ENCODE results near the gene KLC4. TPM values are rescaled to one million over a fixed set of nuclear protein-coding genes. Genes with fewer than 3 reads are reported as not detected.

KLC4 gene
- total RNA-seq, 2 experiments from 2014 or later = 16.4 to 22.5 TPM

GRCh38 chr6:43123461-43124314 is 64.3 kb downstream of the KLC4 start:
- BruUV-seq (replicated peaks) = no TSS peak

GRCh38 chr6:43124481-43124880 is 65.0 kb downstream of the KLC4 start:
- no peaks in the 10 kb centered on the region for H4K20me1 ChIP-seq (ENCODE audit: insufficient read depth, low read length)
- H2AFZ ChIP-seq (ENCODE audit: low read length) = no peak overlapping the region
- H3K36me3 ChIP-seq (ENCODE audit: insufficient read depth, low read length) = no peaks in the 10 kb centered on the region
- no peaks in the 10 kb centered on the region for H3K9me2 ChIP-seq (ENCODE audit: insufficient read depth, low read length)
- ChIA-PET POLR2A (no interaction called here), CTCF (ENCODE audit: unreplicated experiment) (interaction anchor here (0.6 kb wide), 1 partner anchor 635 kb away, joined by 3 read pairs; no protein-coding TSS in a partner anchor)
- BruUV-seq (replicated peaks) = no TSS peak
- no peak overlapping the region for H3K4me2 ChIP-seq (ENCODE audit: low read length)
- H3K4me3 ChIP-seq (ENCODE audit: low read depth, low read length, poor library complexity, severe bottlenecking) = no peak overlapping the region
- H3K79me2 ChIP-seq (ENCODE audit: insufficient read depth, low read depth, low read length) = no peaks in the 10 kb centered on the region
- DNase-seq (ENCODE audit: low spot score) = no peak
- no peak for TF ChIP-seq CTCF (conservative IDR thresholded peaks at IDR 0.05; ENCODE audit: low read length)
- TF ChIP-seq EZH2phosphoT487 (IDR thresholded peaks at IDR 0.05; ENCODE audit: borderline replicate concordance, low read depth, low read length) = no peak
- no peaks in the 10 kb centered on the region for H3K4me1 ChIP-seq (ENCODE audit: insufficient read depth, low read length, poor library complexity, severe bottlenecking)
- no peaks in the 10 kb centered on the region for H3K9me3 ChIP-seq (ENCODE audit: low read length)
- intact Hi-C loops (cut with micrococcal nuclease; ENCODE audit: unreplicated experiment) = no loop called here
- no peak overlapping the region for H3K27ac ChIP-seq (ENCODE audit: low read depth, low read length, poor library complexity, severe bottlenecking)

More at GRCh38 chr6:43123461-43124314, 64.3 kb downstream of the KLC4 start:
- CTCF ChIA-PET (ENCODE audit: unreplicated experiment) = no interaction called here
- Histone ChIP-seq H3K9me3 (ENCODE audit: low read length) (no peaks in the 10 kb centered on the region), H3K36me3 (ENCODE audit: insufficient read depth, low read length) (no peaks in the 10 kb centered on the region), H3K4me1 (ENCODE audit: insufficient read depth, low read length, poor library complexity, severe bottlenecking) (no peaks in the 10 kb centered on the region), H3K4me2 (ENCODE audit: low read length) (no peak overlapping the region), H2AFZ (ENCODE audit: low read length) (no peak overlapping the region), H3K9me2 (ENCODE audit: insufficient read depth, low read length) (no peaks in the 10 kb centered on the region), H3K27ac (ENCODE audit: low read depth, low read length, poor library complexity, severe bottlenecking) (no peak overlapping the region), H3K4me3 (ENCODE audit: low read depth, low read length, poor library complexity, severe bottlenecking) (no peak overlapping the region), H4K20me1 (ENCODE audit: insufficient read depth, low read length) (no peaks in the 10 kb centered on the region), H3K79me2 (ENCODE audit: insufficient read depth, low read depth, low read length) (no peaks in the 10 kb centered on the region)
- intact Hi-C loops (cut with micrococcal nuclease; ENCODE audit: unreplicated experiment) = no loop called here
- POLR2A ChIA-PET = interaction anchor here (0.6 kb wide), 1 partner anchor 679 kb away, joined by 4 read pairs; no protein-coding TSS in a partner anchor
- TF ChIP-seq CTCF (conservative IDR thresholded peaks at IDR 0.05; ENCODE audit: low read length) = no peak
- no peak for TF ChIP-seq EZH2phosphoT487 (IDR thresholded peaks at IDR 0.05; ENCODE audit: borderline replicate concordance, low read depth, low read length)
- DNase-seq (ENCODE audit: low spot score) = no peak

Other genes with a start within 250 kb of the KLC4 start
- gene RPL7L1, start 180.0 kb upstream of the KLC4 start, total RNA-seq (2014; rRNA removed; shearing (Covaris generic)) = 83.2 and 101 TPM in 2 replicates
- gene RPL7L1, start 180.0 kb upstream of the KLC4 start, total RNA-seq (2022) = 109 and 123 TPM in 2 replicates
- gene PTCRA, start 143.6 kb upstream of the KLC4 start, total RNA-seq (2014; rRNA removed; shearing (Covaris generic)) = 0.72 and 0.85 TPM in 2 replicates
- 0.91 TPM in 1 of 2 replicates, not detected in the other for gene PTCRA, start 143.6 kb upstream of the KLC4 start, total RNA-seq (2022)
- gene CNPY3, start 130.2 kb upstream of the KLC4 start, total RNA-seq (2014; rRNA removed; shearing (Covaris generic)) = 64.7 and 69.3 TPM in 2 replicates
- gene CNPY3, start 130.2 kb upstream of the KLC4 start, total RNA-seq (2022) = 70.5 and 77.2 TPM in 2 replicates
- gene GNMT, start 98.9 kb upstream of the KLC4 start, total RNA-seq (2014; rRNA removed; shearing (Covaris generic)) = 1.7 TPM in 1 of 2 replicates, not detected in the other
- gene GNMT, start 98.9 kb upstream of the KLC4 start, total RNA-seq (2022) = 1.7 and 2.2 TPM in 2 replicates
- 24.7 and 26.3 TPM in 2 replicates for gene PEX6, start 80.5 kb upstream of the KLC4 start, total RNA-seq (2014; rRNA removed; shearing (Covaris generic))
- gene PEX6, start 80.5 kb upstream of the KLC4 start, total RNA-seq (2022) = 22.4 and 23.8 TPM in 2 replicates
- 29.1 and 35.0 TPM in 2 replicates for gene PPP2R5D, start 75.1 kb upstream of the KLC4 start, total RNA-seq (2014; rRNA removed; shearing (Covaris generic))
- gene PPP2R5D, start 75.1 kb upstream of the KLC4 start, total RNA-seq (2022) = 35.6 and 39.5 TPM in 2 replicates
- gene MEA1, start 45.7 kb upstream of the KLC4 start, total RNA-seq (2014; rRNA removed; shearing (Covaris generic)) = 70.7 and 76.0 TPM in 2 replicates
- 59.1 and 67.9 TPM in 2 replicates for gene MEA1, start 45.7 kb upstream of the KLC4 start, total RNA-seq (2022)
- 78.6 and 89.9 TPM in 2 replicates for gene KLHDC3, start 45.4 kb upstream of the KLC4 start, total RNA-seq (2014; rRNA removed; shearing (Covaris generic))
- gene KLHDC3, start 45.4 kb upstream of the KLC4 start, total RNA-seq (2022) = 91.4 and 99.6 TPM in 2 replicates
- gene RRP36, start 38.0 kb upstream of the KLC4 start, total RNA-seq (2014; rRNA removed; shearing (Covaris generic)) = 61.1 and 72.6 TPM in 2 replicates
- gene RRP36, start 38.0 kb upstream of the KLC4 start, total RNA-seq (2022) = 66.7 and 75.9 TPM in 2 replicates
- 14.1 and 16.9 TPM in 2 replicates for gene CUL7, start 5.8 kb upstream of the KLC4 start, total RNA-seq (2014; rRNA removed; shearing (Covaris generic))
- 14.9 and 18.6 TPM in 2 replicates for gene CUL7, start 5.8 kb upstream of the KLC4 start, total RNA-seq (2022)
- 25.8 and 31.8 TPM in 2 replicates for gene MRPL2, start 197 bp upstream of the KLC4 start, total RNA-seq (2014; rRNA removed; shearing (Covaris generic))
- 76.9 and 81.7 TPM in 2 replicates for gene MRPL2, start 197 bp upstream of the KLC4 start, total RNA-seq (2022)
- 12.7 and 18.5 TPM in 2 replicates for gene PTK7, start 16.7 kb downstream of the KLC4 start, total RNA-seq (2014; rRNA removed; shearing (Covaris generic))
- 12.0 and 13.0 TPM in 2 replicates for gene PTK7, start 16.7 kb downstream of the KLC4 start, total RNA-seq (2022)
- gene SRF, start 111.6 kb downstream of the KLC4 start, total RNA-seq (2014; rRNA removed; shearing (Covaris generic)) = 17.6 and 22.8 TPM in 2 replicates
- 23.1 and 24.2 TPM in 2 replicates for gene SRF, start 111.6 kb downstream of the KLC4 start, total RNA-seq (2022)
- gene CUL9, start 122.6 kb downstream of the KLC4 start, total RNA-seq (2014; rRNA removed; shearing (Covaris generic)) = 27.4 and 37.0 TPM in 2 replicates
- 31.1 and 32.9 TPM in 2 replicates for gene CUL9, start 122.6 kb downstream of the KLC4 start, total RNA-seq (2022)
- 111 and 126 TPM in 2 replicates for gene DNPH1, start 169.8 kb downstream of the KLC4 start, total RNA-seq (2014; rRNA removed; shearing (Covaris generic))
- gene DNPH1, start 169.8 kb downstream of the KLC4 start, total RNA-seq (2022) = 58.7 and 65.5 TPM in 2 replicates
- 0.05 and 0.35 TPM in 2 replicates for gene TTBK1, start 183.8 kb downstream of the KLC4 start, total RNA-seq (2014; rRNA removed; shearing (Covaris generic))
- gene TTBK1, start 183.8 kb downstream of the KLC4 start, total RNA-seq (2022) = 1.5 and 1.7 TPM in 2 replicates
- not detected in 2 replicates for gene SLC22A7, start 238.6 kb downstream of the KLC4 start, total RNA-seq (2014; rRNA removed; shearing (Covaris generic))
- not detected in 2 replicates for gene SLC22A7, start 238.6 kb downstream of the KLC4 start, total RNA-seq (2022)
- gene CRIP3, start 249.2 kb downstream of the KLC4 start, total RNA-seq (2014; rRNA removed; shearing (Covaris generic)) = 2.7 and 2.9 TPM in 2 replicates
- gene CRIP3, start 249.2 kb downstream of the KLC4 start, total RNA-seq (2022) = 1.7 TPM in 1 of 2 replicates, not detected in the other

Data from OCI-LY7 (cell line).